ENCODE data around the gene PCNX2. TPM values are rescaled to one million over a fixed set of nuclear protein-coding genes. Genes with fewer than 3 reads are reported as not detected.
A peak's percentile ranks its signal among the peaks of the same experiment; 100 is the strongest.

Gene PCNX2
- total and polyA plus RNA-seq, 2 donors: 7.7 to 10.0 TPM

GRCh38 chr1:233294913-233295236 lies 650 bp downstream of the PCNX2 start:
- Histone ChIP-seq H3K4me1 (ENCODE audit: control insufficient read depth in 2 of 2, insufficient read depth in 2 of 2, low read length in 2 of 2) (peaks cover 4 to 10% of the 10 kb centered on the region in 2 donors), H3K36me3 (ENCODE audit: control insufficient read depth in 2 of 2, insufficient read depth in 2 of 2, low read length in 1 of 2) (no peaks in the 10 kb centered on the region), H3K4me3 (ENCODE audit: low read length in 2 of 2) (peak overlapping the region; percentile 33 to 60), H3K27me3 (ENCODE audit: control insufficient read depth in 2 of 2, insufficient read depth in 1 of 2, low read length in 1 of 2) (peaks cover 0 to 10% of the 10 kb centered on the region in 2 donors), H3K9me3 (ENCODE audit: control insufficient read depth in 2 of 2, insufficient read depth in 1 of 2, low read length in 1 of 2) (no peaks in the 10 kb centered on the region), H3K27ac (ENCODE audit: low read depth in 1 of 2, low read length in 1 of 2) (peak overlapping the region; percentile 22 to 81)
- WGBS: 22% methylated on average over 8 of the region's 8 CpGs
- DNase-seq (ENCODE audit: low read depth in 6 of 9, low spot score in 9 of 9): peak in 1 of 9 donors; percentile 42

GRCh38 chr1:233293556-233294446 lies 1.7 kb downstream of the PCNX2 start:
- H3K9me3 ChIP-seq (ENCODE audit: control insufficient read depth in 2 of 2, insufficient read depth in 1 of 2, low read length in 1 of 2): no peaks in the 10 kb centered on the region
- DNase-seq (ENCODE audit: low read depth in 6 of 9, low spot score in 9 of 9): no peak
- H3K4me3 ChIP-seq (ENCODE audit: low read length in 2 of 2): no peak overlapping the region
- WGBS: 98% methylated on average over 3 of the region's 3 CpGs
- H3K36me3 ChIP-seq (ENCODE audit: control insufficient read depth in 2 of 2, insufficient read depth in 2 of 2, low read length in 1 of 2): no peaks in the 10 kb centered on the region
- peaks cover 4 to 10% of the 10 kb centered on the region in 2 donors for H3K4me1 ChIP-seq (ENCODE audit: control insufficient read depth in 2 of 2, insufficient read depth in 2 of 2, low read length in 2 of 2)
- no peak overlapping the region for H3K27ac ChIP-seq (ENCODE audit: low read depth in 1 of 2, low read length in 1 of 2)
- H3K27me3 ChIP-seq (ENCODE audit: control insufficient read depth in 2 of 2, insufficient read depth in 1 of 2, low read length in 1 of 2): peaks cover 0 to 10% of the 10 kb centered on the region in 2 donors

- no peaks in the 10 kb centered on the region for H3K9me3 ChIP-seq (ENCODE audit: control insufficient read depth in 2 of 2, insufficient read depth in 1 of 2, low read length in 1 of 2)
- WGBS: 61% methylated on average over 5 of the region's 5 CpGs
- no peak overlapping the region for H3K27ac ChIP-seq (ENCODE audit: low read depth in 1 of 2, low read length in 1 of 2)
- H3K27me3 ChIP-seq (ENCODE audit: control insufficient read depth in 2 of 2, insufficient read depth in 1 of 2, low read length in 1 of 2): peaks cover 0 to 5% of the 10 kb centered on the region in 2 donors
- DNase-seq (ENCODE audit: low read depth in 6 of 9, low spot score in 9 of 9): no peak
- H3K4me1 ChIP-seq (ENCODE audit: control insufficient read depth in 2 of 2, insufficient read depth in 2 of 2, low read length in 2 of 2): peaks cover 4 to 5% of the 10 kb centered on the region in 2 donors
- no peak overlapping the region for H3K4me3 ChIP-seq (ENCODE audit: low read length in 2 of 2)
- H3K36me3 ChIP-seq (ENCODE audit: control insufficient read depth in 2 of 2, insufficient read depth in 2 of 2, low read length in 1 of 2): no peaks in the 10 kb centered on the region
Measured at GRCh38 chr1:233290396-233291034, 5.0 kb downstream of the PCNX2 start.

GRCh38 chr1:233289676-233290075 lies 5.8 kb downstream of the PCNX2 start:
- Histone ChIP-seq H3K9me3 (ENCODE audit: control insufficient read depth in 2 of 2, insufficient read depth in 1 of 2, low read length in 1 of 2) (no peaks in the 10 kb centered on the region), H3K27ac (ENCODE audit: low read depth in 1 of 2, low read length in 1 of 2) (no peak overlapping the region), H3K4me3 (ENCODE audit: low read length in 2 of 2) (no peak overlapping the region), H3K4me1 (ENCODE audit: control insufficient read depth in 2 of 2, insufficient read depth in 2 of 2, low read length in 2 of 2) (no peaks in the 10 kb centered on the region), H3K27me3 (ENCODE audit: control insufficient read depth in 2 of 2, insufficient read depth in 1 of 2, low read length in 1 of 2) (no peaks in the 10 kb centered on the region), H3K36me3 (ENCODE audit: control insufficient read depth in 2 of 2, insufficient read depth in 2 of 2, low read length in 1 of 2) (no peaks in the 10 kb centered on the region)
- WGBS: 92% methylated on average over 4 of the region's 4 CpGs
- no peak for DNase-seq (ENCODE audit: low read depth in 6 of 9, low spot score in 9 of 9)

GRCh38 chr1:233282582-233282886 lies 13.0 kb downstream of the PCNX2 start:
- Histone ChIP-seq H3K4me3 (ENCODE audit: low read length in 2 of 2) (no peak overlapping the region), H3K36me3 (ENCODE audit: control insufficient read depth in 2 of 2, insufficient read depth in 2 of 2, low read length in 1 of 2) (no peaks in the 10 kb centered on the region), H3K27me3 (ENCODE audit: control insufficient read depth in 2 of 2, insufficient read depth in 1 of 2, low read length in 1 of 2) (no peaks in the 10 kb centered on the region), H3K4me1 (ENCODE audit: control insufficient read depth in 2 of 2, insufficient read depth in 2 of 2, low read length in 2 of 2) (peaks cover 11 to 12% of the 10 kb centered on the region in 2 donors), H3K27ac (ENCODE audit: low read depth in 1 of 2, low read length in 1 of 2) (no peak overlapping the region), H3K9me3 (ENCODE audit: control insufficient read depth in 2 of 2, insufficient read depth in 1 of 2, low read length in 1 of 2) (no peaks in the 10 kb centered on the region)
- 64% methylated on average over 3 of the region's 3 CpGs for WGBS
- peak in 1 of 9 donors; percentile 33 for DNase-seq (ENCODE audit: low read depth in 6 of 9, low spot score in 9 of 9)

- Histone ChIP-seq H3K4me1 (ENCODE audit: control insufficient read depth in 2 of 2, insufficient read depth in 2 of 2, low read length in 2 of 2) (peaks cover 11 to 12% of the 10 kb centered on the region in 2 donors), H3K27me3 (ENCODE audit: control insufficient read depth in 2 of 2, insufficient read depth in 1 of 2, low read length in 1 of 2) (no peaks in the 10 kb centered on the region), H3K36me3 (ENCODE audit: control insufficient read depth in 2 of 2, insufficient read depth in 2 of 2, low read length in 1 of 2) (no peaks in the 10 kb centered on the region), H3K9me3 (ENCODE audit: control insufficient read depth in 2 of 2, insufficient read depth in 1 of 2, low read length in 1 of 2) (no peaks in the 10 kb centered on the region), H3K27ac (ENCODE audit: low read depth in 1 of 2, low read length in 1 of 2) (peak overlapping the region in 1 of 2 donors; percentile 71), H3K4me3 (ENCODE audit: low read length in 2 of 2) (no peak overlapping the region)
- WGBS: 30% methylated on average over 8 of the region's 8 CpGs
- DNase-seq (ENCODE audit: low read depth in 6 of 9, low spot score in 9 of 9): peak in 7 of 9 donors; percentile 32 to 71 (median 42)
Measured at GRCh38 chr1:233281711-233282581, 13.6 kb downstream of the PCNX2 start.

- Histone ChIP-seq H3K9me3 (ENCODE audit: control insufficient read depth in 2 of 2, insufficient read depth in 1 of 2, low read length in 1 of 2) (no peaks in the 10 kb centered on the region), H3K4me3 (ENCODE audit: low read length in 2 of 2) (no peak overlapping the region), H3K4me1 (ENCODE audit: control insufficient read depth in 2 of 2, insufficient read depth in 2 of 2, low read length in 2 of 2) (peaks cover 11 to 12% of the 10 kb centered on the region in 2 donors), H3K36me3 (ENCODE audit: control insufficient read depth in 2 of 2, insufficient read depth in 2 of 2, low read length in 1 of 2) (no peaks in the 10 kb centered on the region), H3K27me3 (ENCODE audit: control insufficient read depth in 2 of 2, insufficient read depth in 1 of 2, low read length in 1 of 2) (no peaks in the 10 kb centered on the region), H3K27ac (ENCODE audit: low read depth in 1 of 2, low read length in 1 of 2) (no peak overlapping the region)
- no peak for DNase-seq (ENCODE audit: low read depth in 6 of 9, low spot score in 9 of 9)
- WGBS: 96% methylated on average over 2 of the region's 2 CpGs
Measured at GRCh38 chr1:233279971-233280370, 15.6 kb downstream of the PCNX2 start.

GRCh38 chr1:233278631-233279030 lies 16.9 kb downstream of the PCNX2 start:
- Histone ChIP-seq H3K36me3 (ENCODE audit: control insufficient read depth in 2 of 2, insufficient read depth in 2 of 2, low read length in 1 of 2) (no peaks in the 10 kb centered on the region), H3K4me1 (ENCODE audit: control insufficient read depth in 2 of 2, insufficient read depth in 2 of 2, low read length in 2 of 2) (peaks cover 11 to 12% of the 10 kb centered on the region in 2 donors), H3K9me3 (ENCODE audit: control insufficient read depth in 2 of 2, insufficient read depth in 1 of 2, low read length in 1 of 2) (no peaks in the 10 kb centered on the region), H3K27me3 (ENCODE audit: control insufficient read depth in 2 of 2, insufficient read depth in 1 of 2, low read length in 1 of 2) (no peaks in the 10 kb centered on the region), H3K4me3 (ENCODE audit: low read length in 2 of 2) (no peak overlapping the region), H3K27ac (ENCODE audit: low read depth in 1 of 2, low read length in 1 of 2) (no peak overlapping the region)
- WGBS: 98% methylated on average over 1 of the region's 1 CpG
- no peak for DNase-seq (ENCODE audit: low read depth in 6 of 9, low spot score in 9 of 9)

Measured in thymus (tissue), 11 donors.